SK-N-SH treated with all-trans-retinoic acid at 6 μM for 48 hours (cell line): ENCODE measurements around the gene DYNC1LI1.

ENCODE experiments used
- ATAC-seq: fragments of 200-7000 bp; cut with Tn5 transposase; 3 replicates; pipeline ENCODE4 v1.9.1; 2020; ENCODE audit warnings: mild to moderate bottlenecking, moderate library complexity
- BACH2 ChIP-seq: fragments of 250-450 bp; sonication (Bioruptor Pico); IDR thresholded peaks from 2 replicates; pipeline ENCODE4 v1.9.0; 2021; ENCODE audit warnings: mild to moderate bottlenecking, borderline replicate concordance
- CREB5 ChIP-seq: fragments of 250-450 bp; sonication (Bioruptor Pico); IDR thresholded peaks from 2 replicates; pipeline ENCODE4 v1.5.1; 2020; ENCODE audit warnings: low read depth, mild to moderate bottlenecking, moderate library complexity
- CSDC2 ChIP-seq: fragments of 250-450 bp; sonication (Bioruptor Pico); IDR thresholded peaks from 2 replicates; pipeline ENCODE4 v1.5.0; 2020; ENCODE audit warnings: mild to moderate bottlenecking, moderate library complexity
- ESRRG ChIP-seq: fragments of 250-450 bp; sonication (Bioruptor Pico); IDR thresholded peaks from 2 replicates; pipeline ENCODE4 v1.6.1; 2021; ENCODE audit warnings: mild to moderate bottlenecking
- GLIS3 ChIP-seq: fragments of 250-450 bp; sonication (Bioruptor Pico); IDR thresholded peaks from 2 replicates; pipeline ENCODE4 v1.5.0; 2020; ENCODE audit warnings: mild to moderate bottlenecking, moderate library complexity
- ISL1 ChIP-seq: fragments of 250-450 bp; sonication (Bioruptor Pico); IDR thresholded peaks from 2 replicates; pipeline ENCODE4 v2.1.2; 2022; ENCODE audit warnings: mild to moderate bottlenecking, moderate library complexity
- OSR1 ChIP-seq: fragments of 250-450 bp; sonication (Bioruptor Pico); IDR thresholded peaks from 2 replicates; pipeline ENCODE4 v1.8.0; 2022; ENCODE audit warnings: moderate library complexity, mild to moderate bottlenecking, inconsistent platforms
- PPARA ChIP-seq: fragments of 250-450 bp; sonication (Bioruptor Pico); IDR thresholded peaks from 2 replicates; pipeline ENCODE4 v1.5.0; 2020; ENCODE audit warnings: mild to moderate bottlenecking, borderline replicate concordance
- RARB ChIP-seq: fragments of 250-450 bp; sonication (Bioruptor Pico); IDR thresholded peaks from 2 replicates; pipeline ENCODE4 v1.8.0; 2021; ENCODE audit warnings: mild to moderate bottlenecking, moderate library complexity
- SNAI2 ChIP-seq: fragments of 250-450 bp; sonication (Bioruptor Pico); IDR thresholded peaks from 2 replicates; pipeline ENCODE4 v1.5.0; 2020; ENCODE audit warnings: mild to moderate bottlenecking, moderate library complexity
- ZC3H10 ChIP-seq: fragments of 250-450 bp; sonication (Bioruptor Pico); IDR thresholded peaks from 2 replicates; pipeline ENCODE4 v1.5.1; 2021; ENCODE audit warnings: mild to moderate bottlenecking, moderate library complexity
- ZFP30 ChIP-seq: fragments of 450-650 bp; formaldehyde crosslinking; IDR thresholded peaks from 2 replicates; pipeline ENCODE4 v1.5.0; 2022; ENCODE audit warnings: mild to moderate bottlenecking, moderate library complexity
- ZNF565 ChIP-seq: fragments of 450-650 bp; formaldehyde crosslinking; conservative IDR thresholded peaks from 2 replicates; pipeline ENCODE4 v1.5.0; 2020; ENCODE audit warnings: low read depth, mild to moderate bottlenecking, moderate library complexity
- ZNF70 ChIP-seq: fragments of 450-650 bp; formaldehyde crosslinking; IDR thresholded peaks from 2 replicates; pipeline ENCODE4 v1.5.0; 2020; ENCODE audit warnings: mild to moderate bottlenecking, moderate library complexity
- ZNF8 ChIP-seq: fragments of 450-650 bp; formaldehyde crosslinking; IDR thresholded peaks from 2 replicates; pipeline ENCODE4 v1.5.0; 2020; ENCODE audit warnings: mild to moderate bottlenecking, moderate library complexity
- TF ChIP-seq, protein P1 (sequence below): fragments of 250-450 bp; sonication (Bioruptor Pico); IDR thresholded peaks from 2 replicates; pipeline ENCODE4 v1.5.1; 2021; ENCODE audit warnings: mild to moderate bottlenecking, moderate library complexity
- TF ChIP-seq, protein P2 (sequence below): fragments of 250-450 bp; sonication (Bioruptor Pico); IDR thresholded peaks from 2 replicates; pipeline ENCODE4 v1.5.0; 2020; ENCODE audit warnings: mild to moderate bottlenecking, moderate library complexity
- TF ChIP-seq, protein P3 (sequence below): fragments of 250-450 bp; sonication (Bioruptor Pico); IDR thresholded peaks from 2 replicates; pipeline ENCODE4 v1.8.0; 2020; ENCODE audit warnings: mild to moderate bottlenecking, moderate library complexity, borderline replicate concordance
- TF ChIP-seq, protein P4 (sequence below): fragments of 250-450 bp; sonication (Bioruptor Pico); IDR thresholded peaks from 2 replicates; pipeline ENCODE4 v1.8.0; 2021; ENCODE audit warnings: low read depth, mild to moderate bottlenecking, moderate library complexity, borderline replicate concordance

Gene DYNC1LI1

DNA sequence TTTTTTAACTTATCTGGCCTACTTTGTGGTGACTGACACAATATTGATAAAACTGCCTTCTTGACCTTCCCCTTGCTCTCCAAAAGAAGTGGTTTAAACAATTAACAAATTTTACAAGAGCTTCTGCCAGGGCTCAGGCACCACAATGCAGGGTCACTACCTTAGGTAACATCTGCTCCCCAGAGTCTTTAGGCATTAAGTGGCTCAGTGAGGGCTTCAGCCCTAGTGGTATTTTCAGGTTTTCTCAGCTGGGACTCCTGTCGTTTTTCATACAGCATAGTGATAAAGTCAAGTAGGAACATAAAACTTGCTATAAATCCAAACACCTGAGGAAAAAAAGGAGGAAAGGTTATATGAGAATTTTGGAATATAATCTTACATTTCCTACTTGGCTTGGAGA is 86.9 kb downstream of the DYNC1LI1 start:
- no peak for TF ChIP-seq ZFP30
- no peak for TF ChIP-seq SNAI2 (CRISPR knock-in tag)
- TF ChIP-seq ZNF70, result no peak
- no peak for TF ChIP-seq RARB
- no peak for TF ChIP-seq ZNF565
- TF ChIP-seq ISL1, result no peak
- TF ChIP-seq CREB5 (CRISPR knock-in tag), result no peak
- TF ChIP-seq, protein P1, sequence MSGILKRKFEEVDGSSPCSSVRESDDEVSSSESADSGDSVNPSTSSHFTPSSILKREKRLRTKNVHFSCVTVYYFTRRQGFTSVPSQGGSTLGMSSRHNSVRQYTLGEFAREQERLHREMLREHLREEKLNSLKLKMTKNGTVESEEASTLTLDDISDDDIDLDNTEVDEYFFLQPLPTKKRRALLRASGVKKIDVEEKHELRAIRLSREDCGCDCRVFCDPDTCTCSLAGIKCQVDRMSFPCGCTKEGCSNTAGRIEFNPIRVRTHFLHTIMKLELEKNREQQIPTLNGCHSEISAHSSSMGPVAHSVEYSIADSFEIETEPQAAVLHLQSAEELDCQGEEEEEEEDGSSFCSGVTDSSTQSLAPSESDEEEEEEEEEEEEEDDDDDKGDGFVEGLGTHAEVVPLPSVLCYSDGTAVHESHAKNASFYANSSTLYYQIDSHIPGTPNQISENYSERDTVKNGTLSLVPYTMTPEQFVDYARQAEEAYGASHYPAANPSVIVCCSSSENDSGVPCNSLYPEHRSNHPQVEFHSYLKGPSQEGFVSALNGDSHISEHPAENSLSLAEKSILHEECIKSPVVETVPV (CRISPR knock-in tag), result no peak
- TF ChIP-seq, protein P2, sequence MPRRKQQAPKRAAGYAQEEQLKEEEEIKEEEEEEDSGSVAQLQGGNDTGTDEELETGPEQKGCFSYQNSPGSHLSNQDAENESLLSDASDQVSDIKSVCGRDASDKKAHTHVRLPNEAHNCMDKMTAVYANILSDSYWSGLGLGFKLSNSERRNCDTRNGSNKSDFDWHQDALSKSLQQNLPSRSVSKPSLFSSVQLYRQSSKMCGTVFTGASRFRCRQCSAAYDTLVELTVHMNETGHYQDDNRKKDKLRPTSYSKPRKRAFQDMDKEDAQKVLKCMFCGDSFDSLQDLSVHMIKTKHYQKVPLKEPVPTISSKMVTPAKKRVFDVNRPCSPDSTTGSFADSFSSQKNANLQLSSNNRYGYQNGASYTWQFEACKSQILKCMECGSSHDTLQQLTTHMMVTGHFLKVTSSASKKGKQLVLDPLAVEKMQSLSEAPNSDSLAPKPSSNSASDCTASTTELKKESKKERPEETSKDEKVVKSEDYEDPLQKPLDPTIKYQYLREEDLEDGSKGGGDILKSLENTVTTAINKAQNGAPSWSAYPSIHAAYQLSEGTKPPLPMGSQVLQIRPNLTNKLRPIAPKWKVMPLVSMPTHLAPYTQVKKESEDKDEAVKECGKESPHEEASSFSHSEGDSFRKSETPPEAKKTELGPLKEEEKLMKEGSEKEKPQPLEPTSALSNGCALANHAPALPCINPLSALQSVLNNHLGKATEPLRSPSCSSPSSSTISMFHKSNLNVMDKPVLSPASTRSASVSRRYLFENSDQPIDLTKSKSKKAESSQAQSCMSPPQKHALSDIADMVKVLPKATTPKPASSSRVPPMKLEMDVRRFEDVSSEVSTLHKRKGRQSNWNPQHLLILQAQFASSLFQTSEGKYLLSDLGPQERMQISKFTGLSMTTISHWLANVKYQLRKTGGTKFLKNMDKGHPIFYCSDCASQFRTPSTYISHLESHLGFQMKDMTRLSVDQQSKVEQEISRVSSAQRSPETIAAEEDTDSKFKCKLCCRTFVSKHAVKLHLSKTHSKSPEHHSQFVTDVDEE (CRISPR knock-in tag), result no peak
- no peak for TF ChIP-seq ESRRG (CRISPR knock-in tag)
- TF ChIP-seq OSR1 (CRISPR knock-in tag), result no peak
- ATAC-seq, result no peak

DNA sequence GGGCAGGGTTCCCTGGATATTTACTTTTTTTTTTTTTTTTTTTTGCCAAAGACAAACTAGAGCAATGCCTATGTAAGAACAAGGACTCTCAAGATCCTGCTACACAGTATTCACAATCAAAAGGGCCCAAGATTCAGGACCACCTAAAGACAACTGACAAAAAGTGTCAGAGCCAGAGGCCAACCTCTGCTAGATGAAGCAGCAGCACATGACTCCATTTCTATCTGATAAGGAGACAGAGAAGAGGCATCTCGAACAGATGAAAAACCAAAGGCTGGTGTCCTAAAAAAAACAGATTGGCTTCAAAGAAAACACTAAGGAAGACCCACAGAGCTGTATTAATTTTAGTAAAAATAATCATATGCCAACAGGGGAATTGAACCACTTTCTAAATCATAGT is 88.0 kb downstream of the DYNC1LI1 start:
- ATAC-seq, result no peak
- TF ChIP-seq SNAI2 (CRISPR knock-in tag), result no peak
- TF ChIP-seq ZNF70, result no peak
- TF ChIP-seq ZNF8 (CRISPR knock-in tag), result no peak
- TF ChIP-seq ZFP30, result no peak
- TF ChIP-seq BACH2 (CRISPR knock-in tag), result no peak
- TF ChIP-seq GLIS3 (CRISPR knock-in tag), result no peak
- no peak for TF ChIP-seq OSR1 (CRISPR knock-in tag)
- TF ChIP-seq, protein P3, sequence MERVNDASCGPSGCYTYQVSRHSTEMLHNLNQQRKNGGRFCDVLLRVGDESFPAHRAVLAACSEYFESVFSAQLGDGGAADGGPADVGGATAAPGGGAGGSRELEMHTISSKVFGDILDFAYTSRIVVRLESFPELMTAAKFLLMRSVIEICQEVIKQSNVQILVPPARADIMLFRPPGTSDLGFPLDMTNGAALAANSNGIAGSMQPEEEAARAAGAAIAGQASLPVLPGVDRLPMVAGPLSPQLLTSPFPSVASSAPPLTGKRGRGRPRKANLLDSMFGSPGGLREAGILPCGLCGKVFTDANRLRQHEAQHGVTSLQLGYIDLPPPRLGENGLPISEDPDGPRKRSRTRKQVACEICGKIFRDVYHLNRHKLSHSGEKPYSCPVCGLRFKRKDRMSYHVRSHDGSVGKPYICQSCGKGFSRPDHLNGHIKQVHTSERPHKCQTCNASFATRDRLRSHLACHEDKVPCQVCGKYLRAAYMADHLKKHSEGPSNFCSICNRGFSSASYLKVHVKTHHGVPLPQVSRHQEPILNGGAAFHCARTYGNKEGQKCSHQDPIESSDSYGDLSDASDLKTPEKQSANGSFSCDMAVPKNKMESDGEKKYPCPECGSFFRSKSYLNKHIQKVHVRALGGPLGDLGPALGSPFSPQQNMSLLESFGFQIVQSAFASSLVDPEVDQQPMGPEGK (CRISPR knock-in tag), result no peak
- TF ChIP-seq ZC3H10 (CRISPR knock-in tag), result no peak
- TF ChIP-seq PPARA (CRISPR knock-in tag), result no peak
- no peak for TF ChIP-seq ESRRG (CRISPR knock-in tag)
- no peak for TF ChIP-seq ZNF565
- TF ChIP-seq, protein P4, sequence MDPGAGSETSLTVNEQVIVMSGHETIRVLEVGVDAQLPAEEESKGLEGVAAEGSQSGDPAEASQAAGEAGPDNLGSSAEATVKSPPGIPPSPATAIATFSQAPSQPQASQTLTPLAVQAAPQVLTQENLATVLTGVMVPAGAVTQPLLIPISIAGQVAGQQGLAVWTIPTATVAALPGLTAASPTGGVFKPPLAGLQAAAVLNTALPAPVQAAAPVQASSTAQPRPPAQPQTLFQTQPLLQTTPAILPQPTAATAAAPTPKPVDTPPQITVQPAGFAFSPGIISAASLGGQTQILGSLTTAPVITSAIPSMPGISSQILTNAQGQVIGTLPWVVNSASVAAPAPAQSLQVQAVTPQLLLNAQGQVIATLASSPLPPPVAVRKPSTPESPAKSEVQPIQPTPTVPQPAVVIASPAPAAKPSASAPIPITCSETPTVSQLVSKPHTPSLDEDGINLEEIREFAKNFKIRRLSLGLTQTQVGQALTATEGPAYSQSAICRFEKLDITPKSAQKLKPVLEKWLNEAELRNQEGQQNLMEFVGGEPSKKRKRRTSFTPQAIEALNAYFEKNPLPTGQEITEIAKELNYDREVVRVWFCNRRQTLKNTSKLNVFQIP (CRISPR knock-in tag), result no peak
- TF ChIP-seq CSDC2, result no peak

DNA sequence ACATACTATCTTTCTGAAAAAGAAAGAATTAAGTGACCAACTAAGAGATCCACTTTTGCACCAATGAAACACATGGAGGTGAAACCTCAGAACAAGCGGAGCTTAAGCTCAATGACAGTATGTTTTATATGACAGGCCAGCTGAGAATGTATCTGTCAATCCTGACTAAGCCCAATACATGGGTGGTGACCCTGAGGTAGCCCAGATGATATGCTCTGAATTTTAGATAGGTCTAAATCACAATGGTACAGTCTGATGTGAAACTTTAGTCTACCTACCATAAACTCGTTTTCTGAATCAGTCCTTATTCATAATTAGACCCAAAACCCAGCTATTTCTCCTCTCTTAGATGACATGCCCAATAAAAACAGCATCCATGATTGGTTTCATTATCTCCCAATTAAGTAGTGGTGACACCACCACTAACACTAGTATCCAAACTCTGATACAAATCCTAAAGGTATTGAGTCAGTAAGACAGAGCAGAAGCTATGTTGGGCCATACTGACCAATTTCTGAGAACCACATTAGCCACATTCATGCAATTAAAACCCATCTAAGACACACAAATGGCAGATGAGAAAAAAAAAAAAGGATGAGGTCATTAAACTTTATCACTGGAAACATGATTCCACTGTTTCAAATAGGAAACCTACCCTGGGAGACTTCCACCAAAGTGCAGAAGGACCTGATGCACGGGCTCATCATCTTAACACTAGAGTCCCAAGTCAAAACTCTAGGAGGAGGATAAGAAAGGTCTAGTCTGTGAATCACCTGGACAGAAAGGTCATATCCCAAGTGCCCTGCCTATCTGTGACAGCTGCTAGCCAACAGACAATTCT is 88.6 kb downstream of the DYNC1LI1 start:
- TF ChIP-seq ISL1, result no peak
- TF ChIP-seq, protein P4 (CRISPR knock-in tag), result no peak
- TF ChIP-seq, all 23 proteins: peak for 0
- ATAC-seq, result no peak
